Hepatic stellate cell (primary cell): ENCODE measurements around the gene CCNYL1.
A peak's percentile ranks its signal among the peaks of the same experiment; 100 is the strongest.
"Not testable (repeated sequence)": the region's sequence is repeated elsewhere in the genome, so short reads cannot be mapped to it uniquely, and the experiment has no call there.

Source experiments
- DNase-seq: peaks from one replicate; pipeline ENCODE4 v3.0.0; 2011; ENCODE audit warnings: low spot score

The CCNYL1 gene

DNA sequence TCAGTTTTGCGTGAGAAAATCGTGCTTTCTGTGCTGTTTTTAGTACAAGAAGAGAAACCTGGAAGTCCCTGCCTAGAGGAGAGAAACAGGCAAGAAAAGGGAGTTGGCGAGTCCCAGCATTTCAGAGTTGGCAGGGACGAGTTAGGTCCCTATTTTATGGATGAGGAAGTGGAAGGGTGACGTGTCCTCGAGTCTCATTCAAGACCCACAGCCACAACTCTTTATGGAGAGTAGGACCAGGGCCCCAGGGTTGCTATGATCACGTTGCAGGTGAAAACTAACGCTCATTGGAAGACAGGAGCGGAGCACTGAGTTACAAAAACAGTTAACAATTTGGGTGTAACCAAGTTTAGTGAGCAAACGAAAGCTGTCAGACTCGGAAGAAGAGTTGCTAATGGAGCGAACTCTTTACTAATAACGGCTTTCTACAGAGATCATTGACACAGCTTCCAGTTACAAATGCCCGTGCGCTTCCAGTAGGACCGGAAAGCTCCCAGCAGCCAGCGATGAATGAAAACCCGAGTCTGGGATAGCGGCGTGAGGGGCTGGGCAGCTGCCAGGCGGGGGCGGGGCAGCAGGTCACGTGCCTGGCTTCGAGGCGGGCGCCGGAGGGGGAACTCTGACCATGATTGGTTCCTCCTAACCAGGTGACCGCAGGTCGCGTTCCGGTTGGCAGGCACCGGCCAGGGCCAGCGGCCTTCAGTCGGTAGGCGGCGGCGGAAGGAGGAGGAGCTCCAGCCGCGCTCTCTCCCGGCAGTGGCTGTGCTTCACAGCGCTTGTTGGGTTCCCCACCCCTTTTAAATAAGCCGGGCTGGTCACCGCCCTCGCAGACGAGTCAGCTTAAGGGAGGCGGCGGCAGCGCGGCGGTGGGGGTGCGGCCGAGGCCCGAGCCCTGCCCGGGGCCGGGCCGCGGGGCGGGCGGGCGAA is at the start of gene CCNYL1:
CCNYL1 (plus strand) TSS at position 827 of the 927 bp plus-strand sequence. CDS start 257 bp downstream, outside the sequence.
- peak; percentile 100 for DNase-seq

DNA sequence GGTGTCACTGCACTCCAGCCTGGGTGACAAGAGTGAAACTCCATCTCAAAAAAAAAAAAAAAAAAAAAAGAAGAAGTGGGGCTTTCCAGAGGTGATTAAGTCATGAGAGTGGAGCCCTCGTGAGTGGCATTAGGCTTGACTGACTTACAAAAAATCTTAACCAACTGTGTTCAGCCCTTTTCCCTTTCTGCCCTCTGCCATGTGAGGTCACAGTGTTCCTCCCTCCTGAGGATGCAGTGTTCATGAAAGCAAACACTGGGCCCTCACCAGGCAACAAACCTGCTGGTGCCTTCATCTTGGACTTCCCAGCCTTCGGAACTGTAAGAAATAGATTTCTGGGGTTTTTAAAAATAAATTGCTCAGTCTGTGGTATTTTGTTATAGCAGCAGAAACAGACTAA is 49.2 kb upstream of the CCNYL1 start:
- DNase-seq, result no peak

DNA sequence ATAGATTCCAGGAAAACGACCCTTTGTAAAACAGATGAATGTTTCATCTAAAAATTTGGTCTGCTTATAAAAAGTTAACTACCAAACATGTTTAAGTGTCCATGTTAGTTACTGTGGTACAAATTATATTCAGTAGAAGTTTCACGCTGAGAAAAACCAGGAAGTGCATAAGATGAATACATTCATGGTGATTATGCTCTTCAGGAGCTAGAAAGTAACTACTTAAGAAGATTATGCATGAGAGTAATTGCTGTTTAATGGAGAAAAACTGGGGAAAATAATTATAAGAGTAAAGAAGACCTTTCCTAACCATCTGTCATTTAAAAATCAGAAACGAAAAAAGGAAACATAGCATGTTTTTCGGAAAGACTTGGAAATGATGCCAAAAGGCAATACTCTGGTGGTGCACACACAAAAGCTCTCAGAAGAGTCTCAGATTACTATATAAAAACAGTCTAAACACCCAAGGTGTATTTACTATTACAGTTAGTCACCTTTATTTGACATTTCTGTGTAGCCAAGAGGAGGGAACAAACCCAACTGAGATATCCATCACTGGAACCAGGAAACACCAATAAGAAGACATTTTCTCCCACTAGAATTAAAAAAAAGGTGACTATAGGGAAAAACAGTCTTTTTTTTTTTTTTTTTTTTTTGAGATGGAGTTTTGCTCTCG is 47.4 kb upstream of the CCNYL1 start:
- no peak for DNase-seq

- no peak for DNase-seq
Measured at GRCh38 chr2:207670887-207671286, 40.6 kb upstream of the CCNYL1 start.

DNA sequence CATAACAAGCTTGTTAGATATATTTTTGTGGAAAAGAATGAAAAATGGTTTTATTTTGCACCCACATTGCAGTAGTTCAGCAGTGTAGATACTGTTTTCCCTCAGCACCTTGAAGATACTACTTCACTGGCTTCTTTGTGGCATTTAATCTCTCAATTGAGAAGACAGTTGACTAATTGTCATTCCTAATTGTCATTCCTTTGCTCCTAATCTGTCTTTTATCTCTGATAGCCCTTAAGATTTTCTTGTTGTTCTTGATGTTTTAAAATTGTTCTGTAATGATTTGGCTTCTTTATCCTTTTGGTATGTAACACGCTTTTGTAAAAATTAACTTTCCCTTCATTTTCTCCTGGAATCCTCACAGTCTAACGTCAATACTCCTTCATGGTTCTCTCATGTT is 38.0 kb upstream of the CCNYL1 start:
- DNase-seq, result no peak

DNA sequence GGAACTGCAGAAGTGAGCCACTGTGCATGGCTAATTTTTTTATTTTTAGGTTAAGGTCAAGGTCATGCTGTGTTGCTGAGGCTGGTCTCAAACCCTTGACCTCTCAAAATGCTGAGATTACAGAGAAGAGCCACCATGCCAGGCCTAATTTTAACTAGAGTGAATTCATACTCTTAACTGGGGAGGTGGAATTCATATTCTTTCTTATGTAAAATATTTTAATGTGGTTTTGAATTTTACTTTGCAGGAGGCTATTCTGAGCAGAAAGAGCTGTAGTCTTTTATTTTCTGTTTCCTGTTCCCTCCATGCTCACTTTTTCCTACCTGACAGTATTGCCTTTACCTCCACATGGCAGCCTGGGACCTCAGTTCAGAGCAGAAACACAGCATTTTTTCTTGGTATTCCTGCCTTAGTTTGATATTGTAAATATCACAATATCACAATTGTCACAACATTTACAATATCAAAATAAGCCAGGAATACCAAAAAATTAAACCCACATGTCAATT is 37.1 kb upstream of the CCNYL1 start:
- DNase-seq, result no peak

DNA sequence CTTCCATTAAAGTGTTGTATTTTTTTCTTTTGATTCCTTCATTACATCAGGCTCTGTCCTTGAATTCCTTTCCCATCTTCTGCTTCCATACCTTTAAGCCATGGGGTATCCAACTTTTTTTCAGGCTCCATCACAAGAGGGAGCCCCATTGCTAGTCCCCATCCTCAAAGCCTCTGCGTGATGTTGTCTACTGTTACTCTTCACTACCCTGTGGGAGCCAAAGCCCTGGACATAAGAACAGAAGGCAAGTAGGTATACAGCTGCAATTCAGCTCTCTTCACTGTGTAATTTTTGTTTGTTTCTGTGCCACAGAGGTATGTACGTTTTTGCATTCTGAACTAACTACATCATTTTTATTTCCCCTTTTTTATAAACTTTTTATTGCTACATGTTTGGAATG is 36.6 kb upstream of the CCNYL1 start:
- DNase-seq, result no peak

DNA sequence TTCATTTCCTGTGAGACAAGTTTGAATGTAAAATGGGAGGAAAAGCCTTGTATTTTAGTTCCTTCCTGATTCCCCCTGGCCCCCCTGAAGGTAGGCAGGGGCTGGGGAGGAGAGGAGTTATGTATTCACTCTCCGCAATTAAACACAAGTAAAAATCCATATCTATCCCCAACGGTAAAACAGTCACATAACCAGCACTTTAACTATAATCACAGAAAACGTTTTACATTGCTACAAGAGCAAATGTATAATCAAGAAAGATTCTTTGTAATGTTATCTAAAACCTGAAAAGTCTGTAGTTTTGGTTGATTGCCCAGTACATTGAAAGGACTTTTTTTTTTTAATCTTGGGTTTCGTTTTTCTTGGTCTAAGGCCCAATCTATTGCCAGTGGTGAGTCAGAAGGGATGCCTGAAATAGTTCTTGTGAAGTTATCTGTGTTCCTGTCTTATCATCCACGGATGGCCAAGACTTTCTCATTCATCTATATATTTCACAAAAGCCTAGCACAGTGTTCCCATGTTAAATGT is 34.5 kb upstream of the CCNYL1 start:
- peak; percentile 84 for DNase-seq

GRCh38 chr2:207681431-207681830 is 30.0 kb upstream of the CCNYL1 start:
- DNase-seq, result no peak

DNA sequence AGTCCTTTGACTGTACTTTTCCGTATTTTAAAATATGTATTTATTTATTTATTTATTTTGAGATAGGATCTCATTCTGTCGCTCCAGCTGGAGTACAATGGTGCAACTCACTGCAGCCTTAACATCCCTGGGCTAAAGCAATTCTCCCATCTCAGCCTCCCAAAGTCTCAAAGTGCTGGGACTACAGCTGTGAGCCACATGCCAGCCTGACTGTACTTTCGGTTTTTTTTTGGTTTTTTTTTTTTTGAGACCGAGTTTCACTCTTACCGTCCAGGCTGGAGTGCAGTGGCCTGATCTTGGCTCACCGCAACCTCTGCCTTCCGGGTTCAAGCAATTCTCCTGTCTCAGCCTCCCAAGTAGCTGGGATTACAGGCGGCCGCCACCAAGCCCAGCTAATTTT is 28.9 kb upstream of the CCNYL1 start:
- DNase-seq, result no peak

DNA sequence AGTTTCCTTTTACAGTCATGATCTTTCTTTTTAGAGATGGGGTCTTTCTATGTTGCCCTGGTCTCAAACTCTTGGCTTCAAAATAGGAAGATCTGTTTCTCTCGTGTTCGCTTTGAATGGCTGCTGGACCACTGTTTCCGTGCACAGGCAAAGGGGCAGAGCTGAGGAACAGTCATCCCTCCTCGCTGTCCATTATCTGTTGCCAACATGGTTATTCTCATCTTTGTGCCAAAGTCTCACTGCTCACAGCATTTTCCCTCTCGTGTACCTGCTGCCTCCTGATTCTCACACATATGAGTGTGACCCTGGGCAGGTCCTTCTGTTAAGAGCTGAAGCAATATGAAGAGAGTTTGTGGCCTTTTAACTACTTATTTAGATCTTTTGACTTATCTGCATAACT is 28.0 kb upstream of the CCNYL1 start:
- peak; percentile 21 for DNase-seq

- peak; percentile 77 for DNase-seq
Measured at GRCh38 chr2:207683879-207684627, 27.4 kb upstream of the CCNYL1 start.

DNA sequence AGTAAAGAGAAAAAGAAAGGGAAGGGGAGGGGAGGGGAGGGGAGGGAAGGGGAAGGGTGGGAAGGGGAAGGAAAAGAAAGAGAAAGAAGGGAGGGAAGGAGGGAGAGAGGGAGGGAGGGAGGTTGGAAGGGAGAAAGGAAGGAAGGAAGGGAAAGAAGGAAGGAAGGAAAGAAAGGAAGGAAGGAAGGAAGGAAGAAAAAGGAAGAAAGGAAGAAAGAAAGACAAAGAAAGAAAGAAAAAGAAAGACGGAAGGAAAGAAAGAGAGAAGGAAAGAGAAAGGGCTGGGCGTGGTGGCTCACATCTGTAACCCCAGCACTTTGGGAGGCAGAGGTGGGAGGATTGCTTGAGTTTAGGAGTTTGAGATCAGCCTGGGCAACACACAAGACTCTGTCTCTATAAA is 24.6 kb upstream of the CCNYL1 start:
- DNase-seq, result no peak

GRCh38 chr2:207688597-207688996 is 22.8 kb upstream of the CCNYL1 start:
- no peak for DNase-seq

- not testable (repeated sequence) for DNase-seq
Measured at GRCh38 chr2:207690845-207691461, 20.5 kb upstream of the CCNYL1 start.

- peak; percentile 27 for DNase-seq
Measured at GRCh38 chr2:207692206-207693065, 19.0 kb upstream of the CCNYL1 start.

DNA sequence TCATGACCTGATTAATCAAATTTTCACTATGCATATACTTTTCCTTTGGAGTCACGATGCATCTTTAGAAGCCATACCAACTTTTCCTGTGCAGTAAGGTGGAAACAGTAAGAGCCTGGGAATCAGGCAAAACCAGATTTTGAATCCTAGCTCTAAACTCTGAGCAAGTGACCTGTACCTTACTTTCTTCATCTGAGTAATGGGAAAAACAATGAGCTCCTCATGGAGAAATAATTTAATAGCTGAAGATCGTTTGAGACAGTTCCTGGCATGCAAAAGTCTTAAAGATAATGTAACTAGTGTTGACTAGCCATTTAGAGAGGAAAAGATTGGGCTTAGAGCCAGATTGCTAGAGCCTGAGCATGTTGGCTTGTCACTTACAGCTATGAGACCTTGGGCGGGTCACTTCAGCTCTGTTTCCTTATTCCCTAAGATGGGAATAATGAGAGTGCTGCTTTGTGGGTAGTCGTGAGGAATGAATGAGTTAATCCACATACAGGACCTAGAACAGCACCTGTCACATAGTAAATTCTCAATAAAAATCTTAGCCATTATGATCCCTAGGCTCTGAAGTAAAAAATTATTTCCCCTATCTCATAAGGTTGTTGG is 17.7 kb upstream of the CCNYL1 start:
- DNase-seq, result no peak

- peak; percentile 74 for DNase-seq
Measured at GRCh38 chr2:207694811-207695281, 16.6 kb upstream of the CCNYL1 start.

GRCh38 chr2:207695293-207695692 is 16.1 kb upstream of the CCNYL1 start:
- no peak for DNase-seq

GRCh38 chr2:207696911-207697310 is 14.5 kb upstream of the CCNYL1 start:
- DNase-seq, result not testable (repeated sequence)
